Activated effector memory CD4-positive, alpha-beta T cell treated with Interleukin-2 at 50 U/mL for 16 hours (primary cell): ENCODE measurements around the gene AGER.
A peak's percentile ranks its signal among the peaks of the same experiment; 100 is the strongest.

Source experiments
- DNase-seq: peaks from one replicate; pipeline ENCODE4 v3.0.0-alpha.2; 2020

Gene AGER

GRCh38 chr6:32185681-32186131 lies 1.7 kb upstream of the AGER start:
- DNase-seq: peak; percentile 39

DNA sequence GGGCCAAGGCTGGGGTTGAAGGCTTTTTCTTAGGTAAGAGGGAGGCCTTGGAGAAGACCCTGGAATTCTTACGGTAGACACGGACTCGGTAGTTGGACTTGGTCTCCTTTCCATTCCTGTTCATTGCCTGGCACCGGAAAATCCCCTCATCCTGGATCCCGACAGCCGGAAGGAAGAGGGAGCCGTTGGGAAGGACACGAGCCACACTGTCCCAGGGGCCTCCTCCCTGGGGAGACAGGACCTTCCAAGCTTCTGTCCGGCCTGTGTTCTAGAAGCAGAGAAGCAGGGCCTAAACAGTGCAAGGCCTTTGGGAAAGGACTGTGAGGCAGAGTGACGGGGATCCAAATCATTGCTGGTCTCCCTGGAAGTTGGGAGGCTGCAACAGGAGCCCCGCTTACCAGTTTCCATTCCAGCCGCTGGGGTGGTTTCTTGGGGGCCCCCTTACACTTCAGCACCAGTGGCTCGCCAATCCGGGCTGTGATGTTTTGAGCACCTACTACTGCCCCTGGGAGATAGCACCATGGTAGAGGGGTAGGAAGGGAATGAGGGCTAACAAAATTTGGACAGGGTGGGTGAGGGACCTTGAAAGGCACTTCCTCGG lies 470 bp downstream of the AGER start:
- no peak for DNase-seq

- no peak for DNase-seq
Observed at GRCh38 chr6:32183030-32183429, 1.0 kb downstream of the AGER start.

- DNase-seq: no peak
Observed at GRCh38 chr6:32182555-32182981, 1.5 kb downstream of the AGER start.

DNA sequence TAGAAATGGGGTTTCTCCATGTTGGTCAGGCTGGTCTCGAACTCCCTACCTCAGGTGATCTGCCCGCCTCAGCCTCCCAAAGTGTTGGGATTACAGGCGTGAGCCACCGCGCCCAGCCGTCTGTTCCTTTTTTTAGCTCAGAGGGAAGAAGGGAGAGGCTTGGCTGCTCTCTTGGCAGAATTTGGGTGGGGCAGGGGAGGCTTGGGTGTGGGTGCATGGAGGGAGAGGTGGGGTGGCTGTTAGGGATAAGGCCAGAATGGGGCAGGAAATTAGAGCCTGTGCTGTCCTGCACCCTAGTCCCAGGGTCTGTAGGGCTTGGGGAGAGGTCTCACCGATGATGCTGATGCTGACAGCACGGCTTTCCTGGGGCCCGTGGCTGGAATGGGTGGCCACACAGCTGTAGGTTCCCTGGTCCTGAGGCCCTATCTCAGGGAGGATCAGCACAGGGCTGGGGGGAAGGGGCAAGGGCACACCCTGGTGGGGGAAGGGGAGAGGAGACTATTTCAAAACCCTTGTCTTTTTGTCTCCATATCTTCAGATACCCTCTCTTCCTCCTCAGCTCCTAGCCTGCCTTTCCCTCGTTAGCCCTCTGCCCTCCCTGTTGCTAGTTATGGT lies 2.0 kb downstream of the AGER start:
- DNase-seq: no peak

DNA sequence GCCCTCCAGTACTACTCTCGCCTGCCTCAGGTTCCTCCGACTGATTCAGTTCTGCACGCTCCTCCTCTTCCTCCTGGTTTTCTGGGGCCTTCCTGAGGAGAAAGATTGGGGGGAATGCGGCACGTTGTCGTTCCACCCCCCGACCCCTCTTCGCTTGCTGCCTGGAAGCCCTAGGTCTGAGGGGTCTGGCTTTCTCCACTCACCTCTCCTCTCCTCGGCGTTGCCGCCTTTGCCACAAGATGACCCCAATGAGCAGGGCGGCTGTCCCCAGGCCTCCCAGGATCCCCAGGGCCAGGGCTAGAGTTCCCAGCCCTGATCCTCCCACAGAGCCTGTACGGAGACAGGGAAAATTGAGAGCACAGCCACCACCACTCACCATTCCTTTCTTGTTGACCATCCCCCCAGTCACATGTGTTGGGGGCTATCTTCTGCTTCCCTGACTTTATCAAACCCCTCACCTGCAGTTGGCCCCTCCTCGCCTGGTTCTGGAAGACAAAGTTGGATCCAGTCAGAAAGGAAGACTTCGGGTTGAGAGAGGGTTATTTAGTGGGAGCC lies 2.8 kb downstream of the AGER start:
- DNase-seq: no peak

- no peak for DNase-seq
Observed at GRCh38 chr6:32179766-32180405, 4.2 kb downstream of the AGER start.

GRCh38 chr6:32178547-32179440 lies 5.3 kb downstream of the AGER start:
- no peak for DNase-seq

DNA sequence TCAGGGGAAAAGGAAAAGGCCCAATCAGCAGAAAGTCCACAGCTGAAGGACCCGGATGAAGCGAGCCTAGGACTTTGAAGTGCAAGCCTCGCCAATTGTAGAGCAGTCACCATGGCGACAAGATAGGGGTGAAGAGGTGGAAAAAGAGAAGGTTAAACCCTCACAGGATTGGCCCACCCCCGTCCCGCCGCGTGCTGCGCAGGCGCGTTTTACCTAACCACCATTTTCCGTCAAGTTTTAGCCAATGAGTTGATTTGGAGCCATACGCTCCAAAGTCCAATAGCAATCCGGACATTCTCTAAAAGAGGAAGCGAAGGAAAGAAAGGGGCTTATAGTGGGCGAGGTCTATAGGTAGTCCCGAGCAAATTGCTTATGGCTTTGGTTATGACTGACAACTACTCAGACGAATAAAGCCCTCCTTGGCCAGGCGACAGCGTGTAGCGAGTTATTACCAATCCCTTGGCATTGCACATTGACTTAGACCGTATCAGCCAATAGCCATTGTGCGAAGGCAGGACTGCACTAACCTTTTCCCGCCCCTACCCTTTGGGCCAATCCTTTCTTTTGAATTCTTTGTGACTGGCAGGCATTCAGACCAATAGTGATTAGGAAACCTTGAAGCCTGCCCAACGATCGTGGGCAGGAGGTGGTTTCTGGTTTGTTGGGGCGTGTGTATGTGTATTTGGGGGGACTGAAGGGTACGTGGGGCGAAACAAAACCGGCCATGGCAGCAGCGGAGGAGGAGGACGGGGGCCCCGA lies 6.1 kb downstream of the AGER start, which contains the start of gene RNF5:
TSS of gene RNF5 (plus strand) at position 618 of the 759 bp plus-strand sequence. CDS start at position 725, 107 bp downstream.
- DNase-seq: peak; percentile 89

- DNase-seq: peak; percentile 21
Observed at GRCh38 chr6:32177183-32177787, 6.8 kb downstream of the AGER start.

DNA sequence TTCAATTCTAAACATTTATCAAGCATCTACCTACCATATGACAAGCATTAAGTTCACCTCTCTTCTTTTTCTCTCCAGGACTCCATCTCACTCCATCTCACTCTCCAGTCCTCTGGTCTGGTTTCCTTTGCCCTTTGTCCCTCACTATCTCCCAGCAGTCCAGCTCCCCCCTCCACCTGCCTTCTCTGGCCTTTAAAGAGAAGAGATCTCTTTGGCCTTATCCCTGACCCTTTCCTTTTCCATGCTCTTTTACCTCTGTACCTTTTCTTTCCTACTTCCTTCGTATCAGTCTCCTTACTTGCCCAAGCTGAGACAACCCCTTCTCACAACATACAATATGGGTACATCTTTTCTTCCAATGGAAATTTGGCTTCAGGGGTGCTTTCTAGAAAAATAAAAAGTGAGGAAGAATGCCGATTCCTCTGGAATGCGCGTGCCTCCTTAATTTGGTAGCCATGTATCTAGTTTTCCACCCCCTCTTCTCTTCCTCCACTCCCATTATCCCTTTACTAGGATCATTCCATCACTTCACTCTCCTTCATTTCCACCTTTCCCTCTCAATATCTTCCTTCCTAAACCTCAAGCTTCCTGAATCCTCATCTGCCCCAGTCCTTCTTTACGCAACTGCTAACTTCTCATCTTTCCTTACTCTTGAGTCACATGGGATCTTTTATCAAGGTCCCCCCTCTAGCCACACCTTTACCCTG lies 7.4 kb downstream of the AGER start:
- no peak for DNase-seq

GRCh38 chr6:32175711-32176475 lies 8.2 kb downstream of the AGER start, which contains the start of gene AGPAT1:
Gene AGPAT1, minus strand, starts transcription at chr6:32176084. Its CDS starts 4,588 bp downstream, at chr6:32171496.
- DNase-seq: peak; percentile 97

GRCh38 chr6:32175322-32175710 lies 8.7 kb downstream of the AGER start:
- no peak for DNase-seq

DNA sequence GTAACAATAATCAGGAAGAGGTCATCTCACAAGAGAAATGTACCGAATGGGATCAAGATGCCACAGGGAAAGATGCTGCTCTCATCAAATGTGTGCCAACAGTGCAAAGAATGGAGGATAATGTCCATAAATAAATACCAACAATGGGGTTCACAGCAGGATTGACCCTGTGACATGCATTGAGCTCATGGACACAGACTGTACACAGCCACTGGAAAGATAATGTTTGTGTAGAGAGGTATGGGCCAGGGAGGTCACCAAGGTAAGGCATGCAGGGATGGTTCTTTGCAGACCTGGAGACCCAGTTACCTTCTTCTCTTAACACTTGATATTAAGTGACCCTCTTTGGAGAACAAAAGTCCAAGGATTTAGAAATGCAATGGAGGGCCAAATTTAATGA lies 9.6 kb downstream of the AGER start:
- no peak for DNase-seq

DNA sequence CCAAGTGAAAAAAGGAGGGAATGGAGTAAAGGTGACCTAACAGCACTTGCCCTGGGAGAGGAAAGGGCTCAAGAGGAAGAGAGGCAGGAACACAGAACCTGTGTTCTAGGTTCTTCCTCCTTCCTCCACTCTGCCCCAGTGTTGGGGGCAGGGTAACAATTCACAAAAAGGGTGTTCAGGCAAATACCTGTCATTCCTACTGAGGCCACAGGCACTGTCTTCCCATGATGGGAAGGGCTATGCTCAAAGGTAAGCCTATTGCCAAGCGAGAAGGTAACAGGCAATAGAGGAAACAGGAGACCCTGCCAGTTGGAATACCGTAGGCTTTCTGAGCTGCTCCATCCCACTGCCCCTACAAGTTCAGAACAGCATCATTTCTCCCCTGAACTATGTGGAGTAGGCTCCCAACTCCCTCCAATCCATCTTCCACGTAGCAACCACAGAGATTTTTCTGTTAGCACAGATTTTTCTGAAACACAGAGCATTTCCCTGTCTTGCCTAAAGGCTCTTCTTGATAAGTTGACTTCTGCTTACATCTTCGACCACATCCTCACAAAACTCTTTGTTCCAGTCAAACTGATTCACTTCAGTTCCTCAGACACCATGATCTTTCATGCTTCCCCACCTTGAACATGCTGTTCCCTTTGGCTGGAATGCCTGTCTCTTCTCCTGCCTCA lies 10.9 kb downstream of the AGER start:
- DNase-seq: no peak

DNA sequence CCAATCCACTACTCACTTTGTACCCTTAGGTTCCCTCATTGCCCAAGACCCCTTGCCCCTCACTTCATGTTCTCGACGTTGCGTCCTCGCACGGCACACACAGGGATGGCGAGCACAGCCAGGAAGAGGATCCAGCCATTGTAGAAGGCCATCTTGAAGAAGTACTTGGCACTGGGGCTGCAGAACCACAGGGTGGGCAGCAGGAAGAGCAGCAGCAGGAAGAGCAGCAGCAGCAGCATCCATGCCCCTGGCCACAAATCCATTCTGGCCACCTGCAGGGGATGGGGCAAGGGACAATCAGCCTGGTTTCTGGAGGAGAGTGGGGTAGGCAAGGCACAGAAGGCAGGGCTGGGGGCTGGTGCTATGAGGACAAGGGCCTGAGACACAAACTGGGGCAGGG lies 12.8 kb downstream of the AGER start:
- no peak for DNase-seq

GRCh38 chr6:32170294-32170693 lies 13.8 kb downstream of the AGER start:
- no peak for DNase-seq

DNA sequence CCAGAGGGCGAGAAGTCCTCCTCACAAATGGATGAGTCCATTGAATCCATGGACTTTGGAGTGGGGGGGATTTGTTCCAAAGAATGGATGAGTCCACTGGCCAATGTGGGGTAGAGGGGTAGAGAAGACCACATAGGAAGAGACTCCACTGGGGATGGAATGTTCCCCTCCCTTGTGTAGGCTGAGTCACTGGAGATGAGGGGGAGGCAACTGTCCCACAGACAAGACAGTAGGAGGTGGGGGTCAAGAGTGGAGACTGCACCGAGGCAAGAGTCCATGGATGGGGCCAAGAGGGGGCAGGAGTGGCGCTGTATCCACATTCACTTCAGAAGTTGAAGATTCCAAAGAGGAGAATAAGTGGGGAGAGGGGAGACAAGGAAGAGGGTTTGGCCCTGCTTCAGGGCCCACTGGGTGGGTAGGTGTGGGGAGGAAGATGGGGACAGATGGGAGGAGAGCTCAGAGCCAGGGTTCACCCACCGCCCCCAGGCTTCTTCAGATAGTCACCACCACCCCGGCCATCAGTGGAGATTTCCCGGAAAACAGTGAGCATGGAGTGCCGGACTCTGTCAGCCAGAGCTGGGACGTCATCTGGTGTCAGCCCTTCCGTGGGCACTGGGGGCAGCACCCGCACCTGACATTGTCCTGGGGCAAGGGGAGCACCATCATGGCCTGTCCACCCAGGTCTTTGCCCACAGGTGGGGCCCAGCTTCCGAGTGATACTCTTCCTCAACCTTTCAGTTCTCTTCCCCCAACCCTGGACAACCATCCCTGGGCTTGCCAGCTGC lies 15.1 kb downstream of the AGER start:
- DNase-seq: no peak

DNA sequence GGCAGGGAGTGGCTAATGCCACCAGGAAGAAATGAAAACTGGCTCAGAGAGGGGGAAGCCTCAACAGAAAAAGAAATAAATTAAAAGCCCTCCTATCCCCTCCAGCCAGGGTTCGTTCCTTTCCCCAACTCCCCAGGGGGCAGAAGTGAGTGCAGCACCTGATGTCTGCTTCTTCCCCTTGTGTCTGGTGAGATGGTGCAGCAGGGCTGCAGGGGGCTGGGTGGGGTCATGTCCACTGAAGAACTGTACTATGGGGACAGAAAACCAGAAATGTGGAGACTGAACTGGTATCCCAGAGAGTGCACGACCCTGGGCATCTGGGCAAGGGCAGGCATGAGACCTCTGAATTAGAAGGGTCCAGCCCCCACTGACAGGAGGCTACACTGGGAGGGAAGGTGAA lies 15.7 kb downstream of the AGER start:
- no peak for DNase-seq
